ENCODE measurements around the gene ZNF283.
"Not testable (repeated sequence)": the region's sequence is repeated elsewhere in the genome, so short reads cannot be mapped to it uniquely, and the experiment has no call there.

ZNF283 gene

DNA sequence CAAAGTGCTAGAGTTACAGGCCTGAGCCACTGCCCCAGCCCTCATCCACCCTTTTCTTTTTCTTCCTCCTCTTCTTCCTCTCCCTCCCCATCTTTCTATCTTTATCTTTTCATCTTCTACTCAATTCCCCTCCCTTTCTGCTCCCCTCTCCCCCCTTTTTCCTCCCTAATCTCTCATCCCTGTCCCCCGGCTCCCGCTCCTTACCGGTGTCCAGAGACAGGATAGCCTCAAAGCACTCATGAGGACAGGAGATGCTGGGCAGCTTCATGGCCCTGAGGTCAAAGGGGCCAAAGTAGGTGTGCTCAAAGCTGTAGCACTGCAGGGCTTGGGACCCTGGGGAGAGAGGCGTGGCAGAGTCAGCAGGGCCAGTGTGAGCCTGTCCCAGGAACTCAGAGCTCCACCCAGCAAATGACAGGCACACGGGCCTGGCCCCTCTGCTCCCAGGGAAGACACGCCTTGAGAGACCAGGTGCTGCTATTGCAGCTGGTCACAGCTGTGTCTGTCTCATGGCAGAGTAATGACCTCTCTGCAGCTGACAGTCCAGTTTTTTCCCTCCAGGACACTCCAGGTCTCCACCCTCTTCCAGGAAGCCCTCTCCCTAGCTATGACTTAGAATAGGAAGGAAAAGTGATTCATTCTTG lies 27.5 kb upstream of the ZNF283 start:
- DNase-seq (ENCODE audit: low read depth), result no peak

DNA sequence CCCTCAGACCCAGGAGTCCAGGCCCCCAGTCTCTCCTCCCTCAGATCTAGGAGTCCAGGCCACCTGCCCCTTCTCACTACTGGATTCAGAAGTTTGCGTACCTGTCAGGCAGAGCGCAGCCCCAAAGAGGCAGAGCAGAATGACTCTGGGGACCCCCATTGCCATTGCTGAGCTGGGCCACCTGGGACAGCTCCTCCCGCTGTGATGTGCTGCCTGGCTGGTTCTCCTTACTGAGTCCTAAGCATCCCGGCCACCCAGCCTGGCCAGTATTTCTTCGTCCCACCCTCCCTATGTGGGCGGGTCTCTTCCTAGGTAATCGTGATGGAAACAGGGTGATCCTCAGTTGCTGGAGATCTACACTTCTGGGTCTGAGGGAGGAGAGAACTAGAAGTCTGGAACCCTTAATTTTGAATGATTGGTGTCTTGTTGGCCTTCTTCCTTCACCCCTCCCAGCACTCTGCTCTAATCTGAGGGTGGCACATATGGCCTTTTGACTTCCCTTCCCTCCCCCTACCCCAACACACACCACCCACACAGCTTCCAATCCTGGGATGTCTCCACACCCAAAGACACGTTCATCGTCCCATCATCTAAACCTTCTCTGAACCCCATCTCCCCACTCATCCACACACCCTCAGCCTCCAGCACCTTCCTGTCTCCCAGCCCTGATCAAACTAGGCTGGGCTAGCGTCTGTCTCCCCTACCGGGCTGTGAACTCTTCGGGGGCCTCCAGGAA lies 24.7 kb upstream of the ZNF283 start, which contains the start of gene LYPD5:
LYPD5 (minus strand) TSS at position 232 of the 736 bp plus-strand sequence; CDS start at position 165, 67 bp downstream.
- no peak for DNase-seq (ENCODE audit: low read depth)

DNA sequence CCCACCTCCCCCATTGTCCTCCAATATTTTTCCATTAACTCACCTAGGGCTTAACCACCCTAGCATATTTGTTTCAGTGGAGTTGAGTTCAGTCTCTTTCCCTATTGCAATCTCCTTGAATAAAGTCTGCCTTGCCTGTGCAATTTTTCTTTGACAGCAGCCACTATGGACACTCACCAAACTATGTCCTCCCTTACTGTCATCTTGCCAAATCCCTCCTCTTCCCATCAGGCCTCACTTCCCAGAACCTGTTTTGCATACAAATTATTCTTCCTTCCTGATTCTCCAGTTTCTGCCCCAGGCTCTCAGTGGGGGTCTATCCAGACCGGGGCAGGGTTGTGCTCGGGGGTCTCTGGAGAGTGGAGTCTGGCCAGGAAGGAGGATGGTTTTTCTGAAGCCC lies 22.7 kb upstream of the ZNF283 start:
- DNase-seq (ENCODE audit: low read depth), result no peak

DNA sequence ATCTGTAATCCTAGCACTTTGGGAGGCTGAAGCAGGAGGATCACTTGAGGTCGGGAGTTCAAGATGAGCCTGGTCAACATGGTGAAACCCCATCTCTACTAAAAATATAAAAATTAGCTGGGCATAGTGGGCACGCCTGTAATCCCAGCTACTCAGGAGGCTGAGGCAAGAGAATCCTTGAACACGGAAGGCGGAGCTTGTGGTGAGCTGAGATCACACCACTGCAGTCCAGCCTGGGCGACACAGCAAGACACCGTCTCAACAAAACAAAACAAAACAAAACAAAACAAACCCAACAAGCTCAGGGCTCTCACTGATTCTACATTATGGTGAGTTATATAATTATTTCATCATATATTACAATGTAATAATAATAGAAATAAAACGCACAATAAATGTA lies 20.7 kb upstream of the ZNF283 start:
- not testable (repeated sequence) for DNase-seq (ENCODE audit: low read depth)

DNA sequence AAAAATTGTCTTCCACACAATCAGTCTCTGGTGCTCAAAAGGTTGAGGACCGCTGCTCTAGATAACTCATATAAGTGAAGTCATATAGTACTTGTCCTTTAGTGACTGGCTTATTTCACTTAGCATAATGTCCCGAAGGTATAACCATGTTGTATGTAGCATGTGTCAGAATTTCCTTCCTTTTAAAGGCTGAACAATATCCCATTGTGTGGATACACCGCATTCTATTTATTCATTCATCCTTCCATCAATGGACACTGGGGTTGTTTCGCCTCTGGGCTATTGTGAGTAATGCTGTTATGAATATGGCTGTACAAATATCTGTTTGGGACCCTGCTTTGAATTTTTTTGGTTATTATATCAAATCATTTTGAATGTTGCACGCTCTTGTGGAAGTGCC lies 20.3 kb upstream of the ZNF283 start:
- no peak for DNase-seq (ENCODE audit: low read depth)

DNA sequence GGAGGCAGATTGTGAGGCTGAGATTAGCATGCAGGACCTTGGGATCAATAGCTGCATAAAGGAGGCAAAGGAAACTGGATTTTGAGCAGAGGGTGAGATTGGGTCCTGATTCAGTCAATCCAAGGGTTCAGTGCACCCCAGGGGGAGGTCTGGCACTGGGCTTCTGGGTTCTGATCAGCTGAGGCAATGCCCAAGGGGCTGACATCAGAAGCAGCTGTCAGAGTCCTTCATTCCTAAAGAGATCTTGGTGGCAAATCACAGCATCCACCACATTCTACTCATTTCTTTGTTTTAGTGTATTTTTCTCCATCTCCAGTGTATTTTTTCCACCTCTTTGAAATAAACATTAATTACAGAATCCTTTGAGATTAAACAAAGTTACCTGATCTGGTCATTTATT lies 19.5 kb upstream of the ZNF283 start:
- DNase-seq (ENCODE audit: low read depth), result no peak

DNA sequence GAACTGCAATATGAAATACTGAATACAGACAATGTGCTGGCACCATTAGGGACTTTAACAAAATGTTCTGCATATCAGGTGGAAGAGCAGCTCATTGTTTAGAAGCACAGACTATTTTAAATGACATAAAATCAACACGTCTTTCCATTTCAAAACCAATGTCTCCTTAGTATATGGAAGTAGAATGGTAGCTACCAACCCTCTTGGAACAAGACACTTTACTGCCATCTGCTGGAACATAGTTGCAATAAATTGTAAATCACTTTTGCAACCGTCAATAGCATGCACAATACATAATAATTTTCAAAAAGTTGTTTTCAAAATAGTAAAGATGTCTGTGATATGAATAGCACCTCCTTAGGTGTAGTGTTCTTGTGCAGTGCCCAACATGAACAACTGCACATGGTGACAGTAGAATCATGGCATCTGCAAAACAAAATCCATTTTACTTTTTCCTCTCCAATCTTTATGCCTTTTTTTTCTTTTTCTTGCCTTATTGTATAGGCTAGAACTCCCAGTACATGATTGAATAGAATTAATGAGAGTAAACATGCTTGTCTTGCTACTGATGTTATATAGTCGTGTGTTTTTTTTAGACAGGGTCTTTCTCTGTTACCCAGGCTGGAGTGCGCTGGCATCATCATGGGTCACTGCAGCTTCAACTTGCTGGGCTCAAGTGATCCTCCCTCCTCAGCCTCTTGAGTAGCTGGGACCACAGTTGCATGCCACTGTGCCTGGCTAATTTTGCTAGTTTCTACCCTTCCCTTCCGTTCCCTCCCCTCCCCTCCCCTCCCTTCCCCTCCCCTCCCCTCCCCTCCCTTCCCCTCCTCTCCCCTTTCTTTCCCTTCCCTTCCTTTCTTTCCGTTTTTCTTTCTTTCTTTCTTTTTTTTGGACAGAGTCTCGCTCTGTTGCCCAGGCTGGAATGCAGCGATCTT lies 17.1 kb upstream of the ZNF283 start:
- DNase-seq (ENCODE audit: low read depth), result no peak

DNA sequence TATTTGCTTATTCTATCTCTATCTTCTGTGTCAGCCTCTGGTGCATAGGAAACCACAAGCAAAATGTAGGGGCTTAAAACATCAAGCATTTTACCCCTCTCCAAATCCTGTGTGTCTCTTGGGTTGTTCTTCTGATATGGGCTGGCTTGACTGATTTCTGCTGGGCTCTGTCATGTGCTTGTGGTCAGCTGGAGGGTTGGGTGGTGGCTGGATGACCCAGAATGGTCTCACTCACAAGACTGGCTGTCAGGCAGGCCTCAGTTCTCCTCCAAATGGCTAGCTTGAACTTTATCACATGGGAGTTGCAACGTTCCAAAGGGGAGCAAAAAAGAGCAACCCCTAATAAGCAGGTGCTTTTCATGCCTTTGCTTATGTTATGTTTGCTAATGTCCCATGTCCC lies 15.3 kb upstream of the ZNF283 start:
- no peak for DNase-seq (ENCODE audit: low read depth)

DNA sequence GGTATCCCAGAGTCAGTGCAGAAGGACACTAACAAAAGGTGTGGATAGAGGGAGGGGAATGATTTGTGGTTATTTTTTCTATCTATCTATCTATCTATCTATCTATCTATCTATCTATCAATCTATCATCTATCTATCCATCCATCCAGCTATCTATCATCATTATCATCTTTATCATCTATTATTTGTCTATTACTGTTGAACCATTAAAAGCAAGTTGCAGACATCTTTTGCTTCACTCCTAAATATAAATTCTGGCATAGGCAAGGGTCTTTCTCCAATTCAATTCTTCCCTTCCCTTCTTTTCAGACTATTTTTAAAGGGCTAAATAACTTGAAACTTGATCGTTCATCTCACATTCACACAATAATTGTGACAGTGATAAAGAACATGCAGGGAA lies 14.9 kb upstream of the ZNF283 start:
- DNase-seq (ENCODE audit: low read depth), result no peak

DNA sequence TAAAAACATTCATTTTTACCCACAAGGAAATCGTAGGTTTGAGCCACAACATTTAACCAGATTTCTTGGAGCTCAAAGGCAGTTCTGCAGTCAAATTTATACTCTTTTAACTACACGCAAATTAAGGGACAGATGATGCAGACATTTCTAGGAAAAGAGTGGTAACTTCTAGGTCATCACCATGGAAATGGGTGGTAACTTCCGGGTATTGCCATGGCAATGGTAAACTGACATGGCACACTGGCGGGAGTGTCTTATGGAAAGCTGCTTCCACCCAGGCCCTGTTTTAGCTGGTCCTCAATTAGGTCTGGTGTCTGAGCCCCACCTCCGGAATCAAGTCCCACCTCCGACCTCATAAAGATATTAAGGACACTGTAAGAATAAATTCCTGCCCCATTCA lies 14.4 kb upstream of the ZNF283 start:
- DNase-seq (ENCODE audit: low read depth), result no peak

DNA sequence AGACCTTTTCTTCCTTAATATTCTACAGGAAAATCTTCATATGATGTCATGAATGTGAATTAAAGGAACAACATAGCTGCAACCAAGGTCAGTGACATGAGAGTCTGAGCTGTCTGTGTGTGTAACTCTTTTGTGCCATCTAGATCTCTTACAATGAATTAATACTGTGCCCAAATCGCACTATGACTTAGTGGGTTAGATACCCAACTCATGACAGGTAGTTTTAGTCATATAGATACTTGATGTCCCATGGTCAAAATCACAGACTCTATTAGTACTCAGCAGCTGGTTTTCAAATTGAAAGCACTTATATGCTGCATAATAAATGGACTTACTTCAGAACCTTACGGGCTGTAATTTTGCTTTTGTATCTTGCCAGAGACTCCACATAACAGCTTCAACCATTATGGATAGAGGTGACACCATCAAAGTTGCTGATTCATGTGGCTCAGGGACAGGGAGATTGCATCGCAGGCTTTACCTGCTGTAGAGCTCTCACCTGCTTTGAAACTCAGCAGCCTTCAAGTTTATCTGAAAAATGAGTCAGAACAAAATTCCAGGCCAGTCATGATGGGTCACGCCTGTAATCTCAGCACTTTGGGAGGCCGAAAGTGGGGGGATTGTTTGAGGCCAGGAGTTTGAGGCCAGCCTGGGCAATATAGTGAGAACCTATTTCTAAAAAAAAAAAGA lies 12.3 kb upstream of the ZNF283 start:
- DNase-seq (ENCODE audit: low read depth), result no peak

DNA sequence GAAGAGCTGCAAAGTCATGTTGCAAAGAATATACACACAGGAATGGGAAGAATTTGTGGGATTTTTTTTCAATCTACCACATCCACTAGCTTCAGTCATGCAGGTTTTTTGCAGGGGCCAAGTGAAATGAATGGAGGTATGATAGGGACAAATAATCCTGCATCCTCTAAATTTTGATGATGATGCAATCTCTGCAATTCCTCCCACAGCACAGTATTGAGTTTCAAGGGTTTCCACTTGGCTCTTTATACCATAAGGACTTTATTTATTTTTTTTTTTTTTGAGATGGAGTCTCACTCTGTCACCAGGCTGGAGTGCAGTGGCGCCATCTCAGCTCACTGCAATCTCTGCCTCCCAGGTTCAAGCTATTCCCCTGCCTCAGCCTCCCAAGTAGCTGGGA lies 9.7 kb upstream of the ZNF283 start:
- not testable (repeated sequence) for DNase-seq (ENCODE audit: low read depth)

DNA sequence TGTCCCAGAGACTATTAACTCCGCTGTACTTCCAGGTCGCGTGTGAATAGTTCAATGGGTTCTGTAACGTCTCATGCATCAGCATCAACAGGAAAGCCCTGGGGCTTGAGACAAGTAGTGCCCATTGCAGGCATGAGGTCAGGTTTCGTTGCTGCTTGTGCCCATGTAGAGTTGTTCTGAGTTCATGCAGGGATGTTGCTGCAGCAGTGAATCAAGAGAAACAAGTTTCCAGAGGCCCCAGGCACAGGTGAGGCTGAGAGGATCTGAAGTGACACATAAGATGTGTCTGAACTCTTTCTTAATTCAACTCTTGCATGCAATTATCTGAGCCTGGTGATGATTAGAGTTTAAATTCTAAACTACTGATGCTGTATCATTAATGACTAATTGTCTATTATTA lies 8.6 kb upstream of the ZNF283 start:
- no peak for DNase-seq (ENCODE audit: low read depth)

DNA sequence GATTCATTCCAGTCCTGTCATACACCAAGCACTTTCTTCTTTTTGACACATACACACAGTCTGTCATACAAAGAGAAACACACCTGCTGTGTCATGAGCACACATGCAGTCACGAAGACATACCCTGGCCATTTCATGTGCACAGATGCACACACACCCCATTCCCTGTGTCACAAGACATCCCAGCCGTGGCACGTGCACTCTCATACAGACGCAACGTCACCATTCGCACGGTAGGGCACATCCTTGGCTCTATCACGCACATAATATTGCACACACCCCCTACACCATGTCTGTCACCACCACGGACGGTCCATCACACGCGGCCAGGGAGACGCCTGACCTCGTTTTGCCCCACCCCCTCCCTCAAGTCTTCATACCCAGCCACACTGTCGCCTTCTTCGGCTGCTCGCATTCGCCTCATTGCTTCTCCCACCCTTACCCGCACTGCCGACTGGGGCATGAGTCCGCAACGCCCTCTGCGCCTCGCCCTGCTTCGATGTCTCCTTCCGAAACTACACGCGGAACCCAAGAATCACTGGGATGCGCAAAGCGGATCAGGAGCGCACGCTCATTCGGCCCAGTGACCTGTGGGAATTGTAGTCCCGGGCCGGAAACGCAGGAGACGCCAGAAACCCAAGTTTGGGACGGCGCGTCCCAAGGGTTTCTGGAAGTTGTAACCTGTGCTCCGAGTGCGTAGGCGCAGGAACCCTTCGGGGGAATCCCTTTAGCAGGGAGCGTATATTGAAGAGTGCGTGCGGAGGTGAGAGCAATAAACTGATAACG lies 6.8 kb upstream of the ZNF283 start:
- DNase-seq (ENCODE audit: low read depth), result no peak

DNA sequence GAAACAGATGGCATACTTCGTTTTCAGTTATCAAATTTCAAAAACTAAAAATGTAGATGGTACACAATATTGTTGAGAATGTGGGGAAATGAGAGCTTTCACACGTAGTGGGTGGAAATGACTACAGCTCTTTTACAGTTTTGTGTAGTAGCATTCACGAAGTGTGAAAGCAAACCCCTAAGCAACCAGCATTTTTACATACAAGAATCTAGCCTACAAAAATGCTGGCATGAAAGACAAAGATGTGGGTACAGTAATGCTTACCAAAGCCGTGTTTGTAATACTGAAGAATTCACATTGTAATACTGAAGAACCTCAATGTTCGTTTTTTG lies 6.3 kb upstream of the ZNF283 start:
- no peak for DNase-seq (ENCODE audit: low read depth)

DNA sequence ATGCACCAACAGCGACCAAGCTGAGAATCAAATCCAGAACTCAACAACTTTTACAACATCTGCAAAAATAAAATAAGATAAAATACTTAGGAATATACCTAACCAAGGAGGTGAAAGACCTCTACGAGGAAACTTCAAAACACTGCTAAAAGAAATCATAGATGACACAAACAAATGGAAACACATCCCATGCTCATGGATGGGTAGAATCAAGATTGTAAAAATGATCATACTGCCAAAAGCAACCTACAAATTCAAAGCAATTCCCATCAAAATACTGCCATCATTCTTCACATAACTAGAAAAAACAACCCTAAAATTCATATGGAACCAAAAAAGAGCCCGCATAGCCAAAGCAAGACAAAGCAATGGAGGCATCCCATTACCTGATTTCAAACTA lies 3.3 kb upstream of the ZNF283 start:
- not testable (repeated sequence) for DNase-seq (ENCODE audit: low read depth)

DNA sequence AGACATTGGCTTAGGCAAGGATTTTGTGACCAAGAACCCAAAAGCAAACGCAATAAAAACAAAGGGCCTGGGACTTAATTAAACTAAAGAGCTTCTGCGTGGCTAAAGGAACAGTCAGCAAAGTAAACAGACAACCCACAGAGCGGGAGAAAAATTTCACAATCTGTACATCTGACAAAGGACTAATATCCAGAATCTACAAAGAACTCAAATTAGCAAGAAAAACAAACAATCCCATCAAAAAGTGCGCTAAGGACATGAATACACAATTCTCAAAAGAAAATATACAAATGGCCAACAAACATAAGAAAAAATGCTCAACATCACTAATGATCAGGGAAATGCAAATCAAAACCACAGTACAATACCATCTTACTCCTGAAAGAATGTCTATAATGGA lies 2.5 kb upstream of the ZNF283 start:
- DNase-seq (ENCODE audit: low read depth), result not testable (repeated sequence)

DNA sequence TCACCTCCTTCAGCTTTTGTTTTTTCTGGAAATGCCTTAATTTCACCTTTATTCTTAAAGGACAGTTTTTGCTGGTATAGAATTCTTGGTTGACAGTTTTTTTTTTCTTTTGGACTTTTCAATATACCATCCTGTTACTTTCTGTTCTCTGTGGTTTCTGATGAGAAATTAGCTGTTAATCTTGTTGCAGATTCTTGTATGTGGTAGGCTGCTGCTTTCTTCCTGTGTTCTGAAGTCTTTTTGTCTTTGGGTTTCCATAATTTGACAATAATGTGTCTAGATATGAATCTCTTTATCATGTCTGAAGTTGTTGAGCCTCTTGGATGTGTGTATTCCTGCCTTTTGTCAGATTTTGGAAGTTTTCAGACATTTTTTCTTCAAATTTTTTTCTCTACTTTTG lies 12.0 kb downstream of the ZNF283 start:
- no peak for DNase-seq (ENCODE audit: low read depth)

DNA sequence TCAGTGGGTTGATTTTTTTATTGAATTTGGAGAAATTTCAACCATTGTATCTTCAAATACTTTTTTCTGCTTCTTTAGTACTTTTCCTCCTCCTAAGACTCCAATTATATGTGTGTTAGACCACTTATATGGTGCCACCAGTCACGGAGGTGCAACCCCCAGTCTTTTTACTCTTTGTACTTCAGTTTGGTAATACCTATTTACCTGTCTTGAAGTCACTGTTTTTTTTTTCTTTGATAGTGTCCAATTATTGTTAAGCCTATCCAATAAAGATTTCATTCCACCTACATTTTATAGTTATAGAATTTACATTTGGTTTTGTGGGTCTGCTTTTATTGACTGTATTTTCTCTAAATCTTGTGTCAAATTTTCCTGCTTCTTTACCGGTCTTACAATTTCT lies 14.9 kb downstream of the ZNF283 start:
- no peak for DNase-seq (ENCODE audit: low read depth)

DNA sequence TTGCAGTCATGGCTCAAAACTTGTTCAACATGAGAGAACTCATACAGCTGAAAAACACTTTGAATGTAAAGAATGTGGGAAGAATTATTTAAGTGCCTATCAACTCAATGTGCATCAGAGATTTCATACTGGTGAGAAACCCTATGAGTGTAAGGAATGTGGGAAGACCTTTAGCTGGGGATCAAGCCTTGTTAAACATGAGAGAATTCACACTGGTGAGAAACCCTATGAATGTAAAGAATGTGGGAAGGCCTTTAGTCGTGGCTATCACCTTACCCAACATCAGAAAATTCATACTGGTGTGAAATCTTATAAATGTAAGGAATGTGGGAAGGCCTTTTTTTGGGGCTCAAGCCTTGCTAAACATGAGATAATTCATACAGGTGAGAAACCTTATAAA lies 20.1 kb downstream of the ZNF283 start:
- no peak for DNase-seq (ENCODE audit: low read depth)

DNA sequence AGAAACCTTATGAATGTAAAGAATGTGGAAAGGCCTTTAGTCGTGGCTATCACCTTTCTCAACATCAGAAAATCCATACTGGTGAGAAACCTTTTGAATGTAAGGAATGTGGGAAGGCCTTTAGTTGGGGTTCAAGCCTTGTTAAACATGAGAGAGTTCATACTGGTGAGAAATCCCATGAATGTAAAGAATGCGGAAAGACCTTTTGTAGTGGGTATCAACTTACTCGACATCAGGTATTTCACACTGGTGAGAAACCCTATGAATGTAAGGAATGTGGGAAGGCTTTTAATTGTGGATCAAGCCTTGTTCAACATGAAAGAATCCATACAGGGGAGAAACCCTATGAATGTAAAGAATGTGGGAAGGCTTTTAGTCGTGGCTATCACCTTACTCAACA lies 20.8 kb downstream of the ZNF283 start:
- no peak for DNase-seq (ENCODE audit: low read depth)

DNA sequence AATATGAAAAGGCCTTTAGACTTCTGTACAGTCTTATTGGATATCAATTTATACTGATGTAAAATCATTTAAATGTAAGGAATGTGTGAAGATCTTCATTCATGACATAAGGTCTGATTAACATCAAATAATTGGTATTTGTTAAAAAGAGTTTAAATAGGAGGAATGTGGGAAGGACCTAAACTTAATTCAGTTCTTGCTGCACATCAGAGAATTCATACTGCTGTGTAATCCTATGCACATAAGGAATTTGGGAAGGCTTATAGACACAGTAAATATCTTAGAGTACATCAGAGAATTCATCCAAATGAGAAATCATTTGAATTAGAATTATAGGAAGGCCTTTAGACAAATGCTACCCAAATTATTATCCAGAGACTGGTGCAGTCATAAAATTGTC lies 21.7 kb downstream of the ZNF283 start:
- DNase-seq (ENCODE audit: low read depth), result no peak
